GM12878 (cell line): ENCODE results near the gene STK32B. TPM values are rescaled to one million over a fixed set of nuclear protein-coding genes. Genes with fewer than 3 reads are reported as not detected.

Experiments
- ATAC-seq: fragments of 200-7000 bp; cut with Tn5 transposase; 3 replicates; pipeline ENCODE4 v1.9.1; 2020; ENCODE audit warnings: mild to moderate bottlenecking, moderate library complexity
- BruUV-seq: library from RNA; stranded (reverse); fragments of 400-500 nt; replicated peaks from 2 replicates; lab custom pipeline; 2021; lab: Mats Ljungman, UMichigan
- CTCF ChIA-PET: fragments of 300-600 bp; sonication (Branson Sonifier 250); formaldehyde crosslinking; extraction: SDS; loops from one replicate; lab custom pipeline; 2021; ENCODE audit warnings: inconsistent platforms; lab: Yijun Ruan, JAX
- POLR2A ChIA-PET: fragments of 350-600 bp; formaldehyde crosslinking; extraction: SDS; loops from one replicate; lab custom pipeline; 2021; ENCODE audit warnings: inconsistent platforms; lab: Charles Lee
- RAD21 ChIA-PET: fragments of 300-600 bp; sonication (Branson Sonifier 250); formaldehyde crosslinking; loops from one replicate; lab custom pipeline; 2023; ENCODE audit warnings: antibody characterized with exemption; ENCODE audit not compliant: unreplicated experiment; lab: Charles Lee
- SMC1A ChIA-PET: fragments of 300-600 bp; sonication (Branson Sonifier 250); formaldehyde crosslinking; loops from one replicate; lab custom pipeline; 2023; ENCODE audit not compliant: unreplicated experiment, uncharacterized antibody; lab: Charles Lee
- DNase-seq: peaks from one replicate; pipeline ENCODE4 v3.0.0-alpha.2; 2011; ENCODE audit warnings: low read depth, low spot score
- FAIRE-seq: peaks from 3 replicates; lab custom pipeline; 2011; peaks lifted over from hg19 to GRCh38; lab: Jason Lieb, UNC
- H2AFZ ChIP-seq: 2 replicates; pipeline ENCODE4 v1.6.0; 2011; ENCODE audit warnings: low read depth, low read length, control low read depth; ENCODE audit not compliant: control insufficient read depth
- H3K27ac ChIP-seq: 2 replicates; pipeline ENCODE4 v1.5.1; 2011; ENCODE audit warnings: control low read depth; ENCODE audit not compliant: control insufficient read depth, insufficient read depth
- H3K27me3 ChIP-seq, 2 experiments: replicated peaks in 1 of 2; 2 replicates each; pipeline versions ENCODE4 v1.6.0 to v1.6.1; 2011; ENCODE audit warnings: low read length in 1 of 2; ENCODE audit not compliant: control insufficient read depth in 2 of 2, insufficient read depth in 2 of 2
- H3K36me3 ChIP-seq, 2 experiments: 2 replicates each; pipeline ENCODE4 v1.5.1; 2011; ENCODE audit warnings: low read length in 1 of 2; ENCODE audit not compliant: control insufficient read depth in 2 of 2, insufficient read depth in 2 of 2
- H3K4me1 ChIP-seq: 2 replicates; pipeline ENCODE4 v1.6.1; 2011; ENCODE audit warnings: mild to moderate bottlenecking, low read length, moderate library complexity, mixed read lengths; ENCODE audit not compliant: control insufficient read depth, insufficient read depth
- H3K4me2 ChIP-seq: 2 replicates; pipeline ENCODE4 v1.6.0; 2011; ENCODE audit warnings: control low read depth; ENCODE audit not compliant: control insufficient read depth, insufficient read depth
- H3K4me3 ChIP-seq: fragments of 200-600 bp; sonication (generic); 2 replicates; pipeline ENCODE4 v1.5.1; 2016
- H3K79me2 ChIP-seq: 2 replicates; pipeline ENCODE4 v1.6.0; 2011; ENCODE audit warnings: low read length; ENCODE audit not compliant: control insufficient read depth, insufficient read depth
- H3K9ac ChIP-seq: 2 replicates; pipeline ENCODE4 v1.8.0; 2011; ENCODE audit warnings: low read length, control low read depth, mixed read lengths; ENCODE audit not compliant: control insufficient read depth, insufficient read depth
- H3K9me3 ChIP-seq: replicated peaks from 3 replicates; pipeline ENCODE4 v1.5.1; 2011; ENCODE audit warnings: mild to moderate bottlenecking, low read length; ENCODE audit not compliant: control insufficient read depth, insufficient read depth
- H4K20me1 ChIP-seq: 2 replicates; pipeline ENCODE4 v1.6.0; 2011; ENCODE audit not compliant: control insufficient read depth, insufficient read depth
- EGR1 ChIP-seq, 2 experiments: IDR thresholded peaks; 1 replicate in 1 of 2; 2 replicates in 1 of 2; pipeline ENCODE4 v1.6.1; 2011 to 2012; ENCODE audit warnings: low read depth in 2 of 2, low read length in 2 of 2, borderline replicate concordance in 1 of 2, mild to moderate bottlenecking in 1 of 2, moderate library complexity in 1 of 2
- HSF1 ChIP-seq: fragments of 150-350 bp; IDR thresholded peaks from 2 replicates; pipeline ENCODE4 v1.6.1; 2014; ENCODE audit warnings: mild to moderate bottlenecking, low read depth, low read length
- MTA3 ChIP-seq: IDR thresholded peaks from 2 replicates; pipeline ENCODE4 v1.6.1; 2012; ENCODE audit warnings: low read length, inconsistent platforms, borderline replicate concordance
- NRF1 ChIP-seq: conservative IDR thresholded peaks from 2 replicates; pipeline ENCODE4 v1.6.1; 2011; ENCODE audit warnings: mild to moderate bottlenecking, low read depth, low read length, improper control_type of control experiment
- PAX8 ChIP-seq: fragments of 450-650 bp; IDR thresholded peaks from 2 replicates; pipeline ENCODE4 v1.6.1; 2017; ENCODE audit warnings: mild to moderate bottlenecking, moderate library complexity
- SMARCA5 ChIP-seq: fragments of 450-650 bp; IDR thresholded peaks from 2 replicates; pipeline ENCODE4 v1.6.1; 2017; ENCODE audit warnings: mild to moderate bottlenecking
- SPI1 ChIP-seq: IDR thresholded peaks from 2 replicates; pipeline ENCODE4 v1.6.1; 2011; ENCODE audit warnings: low read depth, mild to moderate bottlenecking, low read length, moderate library complexity, borderline replicate concordance; ENCODE audit not compliant: insufficient read depth
- SREBF1 ChIP-seq: IDR thresholded peaks from 2 replicates; pipeline ENCODE4 v1.6.1; 2012; ENCODE audit warnings: mild to moderate bottlenecking, low read length
- TCF12 ChIP-seq: IDR thresholded peaks from 2 replicates; pipeline ENCODE4 v1.6.1; 2011; ENCODE audit warnings: low read depth, mild to moderate bottlenecking, low read length
- WRNIP1 ChIP-seq: IDR thresholded peaks from 2 replicates; pipeline ENCODE4 v1.6.1; 2011; ENCODE audit warnings: low read depth, low read length, improper control_type of control experiment, borderline replicate concordance
- WGBS: methylation state at CpG from one replicate; pipeline ENCODE4 v1.1.6; 2016; ENCODE audit warnings: low lambda C conversion rate; ENCODE audit not compliant: insufficient replicate concordance, insufficient coverage; ENCODE audit errors: missing lambda C conversion rate; 5-methylcytosine and 5-hydroxymethylcytosine counted together
- in situ Hi-C: fragments of 300-500 bp; cut with MboI; formaldehyde crosslinking; loops from 9 replicates; pipeline ENCODE4 v1.14.3; 2018; ENCODE audit warnings: mixed read lengths
- intact Hi-C: fragments of 100-400 bp; cut with micrococcal nuclease; formaldehyde crosslinking; loops from one replicate; pipeline ENCODE4 v1.14.2; 2022; ENCODE audit not compliant: unreplicated experiment
- polyA plus RNA-seq, 11 experiments: library from polyadenylated mRNA; depleted of rRNA in 4 of 11; unstranded in 6 of 11; stranded (reverse) in 5 of 11; fragments of >200 nt; fragmentation: Nextera tagmentation in 4 of 11; fragmentation: Illumina TruSeq in 1 of 11; extraction: Ambion mirVana in 4 of 11; extraction: Trizol in 1 of 11; gene quantifications; 1 replicate in 1 of 11; 2 replicates in 10 of 11; pipeline versions ENCODE4 v1.2.1 to v1.2.3, GENCODE V29; 2011 to 2016; ENCODE audit warnings: inconsistent platforms in 2 of 11, missing spikeins in 2 of 11, low read depth in 1 of 11
- total RNA-seq, 4 experiments: library from RNA; depleted of rRNA in 3 of 4; stranded (reverse); fragments of >200 nt in 3 of 4; fragmentation: Illumina TruSeq in 1 of 4; extraction: Trizol in 1 of 4; gene quantifications; 2 replicates each; pipeline versions ENCODE4 v1.2.1 to v1.2.3, GENCODE V29; 2013 to 2021

The STK32B gene
- total and polyA plus RNA-seq, 10 of the 15 experiments (the other 5 are each of a cell fraction or from before 2014, with no cell fraction given) = 0.04 to 0.12 (median 0.08) TPM; not detected in 7

- intact Hi-C loops = no loop called here
- H3K4me2 ChIP-seq = no peak overlapping the region
- CTCF ChIA-PET = no interaction called here
- H4K20me1 ChIP-seq = no peaks in the 10 kb centered on the region
- no peak overlapping the region for H3K9ac ChIP-seq
- H3K9me3 ChIP-seq = no peaks in the 10 kb centered on the region
- FAIRE-seq (no peak), DNase-seq (no peak), ATAC-seq (no peak)
- H3K27me3 ChIP-seq = no peaks in the 10 kb centered on the region
- SMC1A ChIA-PET = no interaction called here
- H3K79me2 ChIP-seq = no peaks in the 10 kb centered on the region
- RAD21 ChIA-PET = no interaction called here
- BruUV-seq = no TSS peak
- POLR2A ChIA-PET = no interaction called here
- H3K4me3 ChIP-seq = no peak overlapping the region
- TF ChIP-seq WRNIP1 = no peak
- TF ChIP-seq SREBF1 = no peak
- TF ChIP-seq PAX8 = no peak
- no peak for TF ChIP-seq NRF1
- no peak for TF ChIP-seq HSF1
- no peak for TF ChIP-seq EGR1 (IDR thresholded peaks at IDR 0.05; ENCODE audit: borderline replicate concordance in 1 of 2, low read depth in 2 of 2, low read length in 2 of 2)
- no peak for TF ChIP-seq MTA3
- TF ChIP-seq SPI1 = no peak
- TF ChIP-seq TCF12 = no peak
- TF ChIP-seq SMARCA5 = no peak
- H3K27ac ChIP-seq = no peak overlapping the region
- WGBS = 79% methylated on average over 4 of the region's 4 CpGs
- in situ Hi-C loops = no loop called here
- no peaks in the 10 kb centered on the region for H3K36me3 ChIP-seq
- no peak overlapping the region for H2AFZ ChIP-seq
- H3K4me1 ChIP-seq = no peaks in the 10 kb centered on the region
Measured at GRCh38 chr4:5100986-5101385, 49.7 kb downstream of the STK32B start.
